Raji (cell line): ENCODE measurements around the gene LYZL2.

Experiments used
- POLR2A ChIP-seq: IDR thresholded peaks from 2 replicates; pipeline ENCODE4 v1.6.1; 2011; ENCODE audit warnings: low read depth, low read length, control low read depth; ENCODE audit not compliant: insufficient read depth

Gene LYZL2

GRCh38 chr10:30576641-30577040 lies 52.9 kb downstream of the LYZL2 start:
- TF ChIP-seq POLR2A: no peak

GRCh38 chr10:30574432-30574796 lies 55.1 kb downstream of the LYZL2 start:
- no peak for TF ChIP-seq POLR2A

GRCh38 chr10:30573721-30574431 lies 55.7 kb downstream of the LYZL2 start:
- TF ChIP-seq POLR2A: no peak

GRCh38 chr10:30565449-30565848 lies 64.1 kb downstream of the LYZL2 start:
- no peak for TF ChIP-seq POLR2A

- no peak for TF ChIP-seq POLR2A
Measured at GRCh38 chr10:30562787-30563186, 66.8 kb downstream of the LYZL2 start.
